Measurements from ENCODE around the gene CFAP251.

The CFAP251 gene

GRCh38 chr12:121949648-121950397 is 31.4 kb downstream of the CFAP251 start:
- no peak for DNase-seq

DNA sequence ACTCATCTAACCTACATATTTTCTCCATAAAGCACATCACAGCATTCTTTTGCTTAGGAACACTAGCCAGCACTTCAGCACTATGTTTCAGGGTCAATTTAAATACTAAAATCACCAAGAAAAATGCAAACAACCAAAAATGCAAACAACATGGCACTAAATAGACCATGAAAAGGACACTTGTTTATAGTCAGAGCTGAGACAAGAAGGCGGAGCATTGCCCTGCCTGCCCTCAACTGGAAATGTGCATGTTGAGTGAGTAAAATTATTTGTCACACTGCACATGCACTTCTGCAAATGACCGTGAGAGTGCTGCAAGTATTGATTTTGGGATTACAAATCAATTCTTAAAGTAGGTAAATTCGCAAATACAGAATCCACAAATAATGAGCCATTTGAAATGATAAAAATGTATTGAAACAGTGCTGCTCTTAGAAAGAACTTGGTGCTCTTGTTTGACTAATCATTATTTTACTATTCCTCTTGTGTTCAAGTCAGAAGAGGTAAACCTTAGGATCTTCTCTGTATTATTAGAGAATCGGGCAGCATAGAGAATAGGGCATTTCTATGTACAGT is 34.8 kb downstream of the CFAP251 start:
- DNase-seq = no peak

DNA sequence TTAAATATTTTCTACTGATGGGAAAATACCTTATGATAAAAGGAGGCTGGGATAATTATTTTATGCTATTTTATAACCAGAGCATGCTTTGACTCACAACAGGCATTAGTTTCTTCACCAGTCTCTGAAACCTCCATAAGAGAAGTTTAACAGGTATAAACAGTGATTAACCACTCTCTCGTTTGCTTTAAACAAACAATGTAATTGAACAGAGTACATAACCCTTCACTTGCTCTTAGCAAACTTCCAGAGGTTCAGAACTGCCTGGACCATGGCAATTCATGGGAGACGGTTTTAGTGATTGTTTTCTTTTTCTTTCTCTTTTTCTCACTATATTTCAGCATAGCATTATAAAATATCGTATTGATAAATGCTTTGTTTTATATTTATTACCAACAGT is 35.3 kb downstream of the CFAP251 start:
- no peak for DNase-seq

GRCh38 chr12:121955258-121956237 is 37.2 kb downstream of the CFAP251 start:
- DNase-seq = no peak

- DNase-seq = no peak
These were observed 39.6 kb downstream of the CFAP251 start for GRCh38 chr12:121957861-121958515.

DNA sequence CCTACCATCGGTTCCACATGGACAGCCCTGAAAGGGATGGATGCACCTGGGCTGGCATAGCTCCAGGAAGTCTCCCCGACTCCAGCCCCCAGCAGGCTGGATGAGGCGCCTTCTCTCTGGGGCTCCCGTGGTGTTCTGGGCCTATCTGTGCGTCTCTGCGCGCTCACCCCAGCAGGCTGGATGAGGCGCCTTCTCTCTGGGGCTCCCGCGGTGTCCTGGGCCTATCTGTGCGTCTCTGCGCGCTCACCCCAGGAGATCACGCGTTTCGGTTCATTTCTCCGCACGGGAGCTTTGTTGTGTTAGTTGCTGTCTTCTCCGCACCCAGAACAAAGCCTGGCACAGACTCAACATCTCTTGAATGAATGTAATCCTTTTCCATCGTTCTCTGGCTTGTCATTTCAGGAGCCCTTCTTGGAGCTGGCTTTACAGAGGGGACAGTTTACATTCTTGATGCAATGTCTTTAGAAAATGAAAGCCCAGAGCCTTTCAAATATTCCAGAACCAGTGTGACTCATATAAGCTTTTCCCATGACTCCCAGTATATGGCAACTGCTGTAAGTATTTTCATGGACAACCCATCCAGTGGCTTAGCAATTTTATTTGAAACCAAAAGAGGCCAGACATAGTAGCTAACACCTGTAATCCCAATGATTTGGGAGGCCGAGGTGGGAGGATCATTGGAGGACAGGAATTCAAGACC is 40.3 kb downstream of the CFAP251 start:
- no peak for DNase-seq

DNA sequence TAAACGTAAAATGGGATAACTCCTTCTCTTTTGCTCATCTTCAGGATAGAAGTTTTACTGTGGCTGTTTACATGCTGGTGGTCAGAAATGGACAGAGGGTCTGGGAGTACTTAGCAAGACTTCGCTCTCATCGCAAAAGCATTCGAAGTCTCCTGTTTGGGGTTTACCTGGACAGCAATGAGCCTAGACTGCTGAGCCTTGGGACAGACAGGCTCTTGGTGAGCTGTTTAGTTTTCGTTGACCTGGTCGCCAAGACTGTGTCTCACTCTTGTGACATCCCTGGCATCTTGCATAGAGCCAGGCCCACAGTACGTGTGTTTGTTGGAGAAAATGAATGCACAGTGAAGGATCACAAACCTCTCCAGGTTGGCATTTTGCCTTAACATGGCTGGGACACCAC is 42.1 kb downstream of the CFAP251 start:
- no peak for DNase-seq

DNA sequence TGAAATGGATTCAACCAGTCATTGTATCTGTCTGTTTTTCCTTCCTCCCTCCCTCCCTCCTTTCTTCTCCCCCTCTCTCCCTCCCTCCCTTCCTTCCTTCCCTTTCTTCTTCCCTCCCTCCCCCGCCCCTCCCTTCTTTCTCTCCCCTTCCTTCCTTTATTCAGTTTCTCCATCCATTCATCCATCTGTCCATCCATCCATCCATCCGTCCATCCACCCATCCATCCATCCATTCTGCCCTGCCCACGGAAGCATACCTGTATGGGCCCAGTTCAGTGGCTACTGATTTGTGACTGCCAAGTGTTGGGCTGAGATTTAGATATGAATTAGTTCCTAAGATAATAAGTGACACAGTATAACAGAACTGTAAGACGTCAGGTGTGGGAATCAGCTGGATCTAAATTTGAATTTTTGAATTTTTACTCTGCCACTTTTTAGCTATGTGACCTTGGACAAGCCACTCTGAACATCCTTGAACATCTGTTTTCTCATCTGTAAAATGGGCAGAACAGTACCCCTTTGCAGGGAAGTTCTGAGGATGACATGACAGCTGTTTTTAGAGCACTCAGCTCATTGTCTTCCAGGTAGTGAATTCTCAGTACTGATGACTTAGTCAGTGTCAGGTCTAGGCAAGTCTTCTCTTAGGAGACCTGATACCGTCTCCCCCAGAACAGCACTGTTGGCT is 42.9 kb downstream of the CFAP251 start:
- DNase-seq = no peak

- no peak for DNase-seq
These were observed 45.1 kb downstream of the CFAP251 start for GRCh38 chr12:121963341-121964018.

DNA sequence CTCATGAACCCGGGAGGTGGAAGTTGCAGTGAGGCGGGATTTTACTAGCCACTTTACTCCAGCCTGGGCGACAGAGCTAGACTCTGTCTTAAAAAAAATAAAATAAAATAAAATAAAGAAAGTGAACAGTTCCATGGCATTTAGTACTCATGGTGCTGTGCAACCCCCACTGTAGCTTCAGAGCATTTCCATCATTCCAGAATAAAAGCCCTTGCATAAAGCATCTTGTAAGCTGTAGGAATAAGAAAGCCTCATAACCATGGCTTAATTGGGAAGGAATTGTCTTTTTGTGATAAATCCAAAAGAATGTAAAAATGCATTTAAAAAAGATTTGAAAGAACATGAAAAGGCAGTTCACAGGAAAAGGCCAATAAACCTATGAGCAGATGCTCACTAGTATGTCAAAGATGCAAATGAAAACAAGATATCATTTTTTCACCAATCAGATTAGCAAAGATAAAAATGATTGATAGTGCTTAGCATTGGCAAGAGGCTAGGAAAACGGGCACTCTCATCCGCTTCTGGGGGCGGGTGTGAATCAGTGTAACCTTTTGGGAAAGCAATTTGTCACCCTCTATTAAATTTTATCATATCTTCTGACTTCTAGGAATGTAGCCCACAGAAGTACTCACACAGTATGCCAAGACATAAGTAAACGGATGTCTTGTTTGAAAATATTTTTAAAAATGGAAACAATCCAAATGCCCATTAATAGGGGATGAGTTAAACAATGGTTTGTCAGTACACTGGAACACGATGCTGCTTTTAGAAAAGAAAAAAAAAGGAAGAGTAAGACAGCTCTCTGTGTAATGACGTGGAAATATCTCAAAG is 46.6 kb downstream of the CFAP251 start:
- DNase-seq = no peak

- DNase-seq = no peak
These were observed 48.6 kb downstream of the CFAP251 start for GRCh38 chr12:121966959-121967358.

DNA sequence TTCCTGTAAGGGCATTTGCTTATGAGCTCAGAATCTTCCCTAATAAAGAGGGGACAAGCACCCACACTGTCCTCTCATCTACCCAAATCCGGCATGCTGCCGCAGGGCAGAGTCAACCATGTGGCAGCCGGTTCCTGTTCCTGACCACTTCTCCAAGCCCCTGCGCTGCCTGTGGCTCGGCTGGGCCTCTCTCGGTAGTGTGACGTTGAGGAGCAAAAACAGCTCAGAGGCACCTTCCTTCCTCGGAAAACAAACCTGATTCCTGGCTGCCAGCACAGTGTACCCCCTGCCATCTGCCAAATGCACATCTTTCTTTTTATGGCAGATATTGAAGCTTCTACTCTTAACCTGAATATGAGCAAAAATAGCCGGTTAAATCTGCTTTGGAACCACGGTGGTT is 50.5 kb downstream of the CFAP251 start:
- DNase-seq = no peak

DNA sequence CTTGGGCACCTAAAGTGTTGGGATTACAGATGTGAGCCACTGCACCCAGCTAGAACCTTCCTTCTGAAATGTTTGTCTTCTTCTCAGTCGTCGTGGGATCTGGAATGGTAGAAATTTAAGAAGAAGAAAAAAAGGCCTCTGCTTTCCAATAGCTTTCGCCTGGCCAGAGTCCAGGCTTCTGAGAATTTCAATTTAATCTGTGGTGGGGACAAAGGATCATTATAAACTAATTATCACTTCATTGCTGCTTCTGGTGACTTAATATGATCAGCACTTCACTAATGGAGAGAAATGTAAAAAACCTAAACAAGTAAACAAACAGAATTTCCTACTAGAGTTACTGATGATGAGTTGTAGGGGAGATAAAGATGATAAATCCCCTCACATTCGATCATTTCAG is 51.3 kb downstream of the CFAP251 start:
- DNase-seq = no peak

DNA sequence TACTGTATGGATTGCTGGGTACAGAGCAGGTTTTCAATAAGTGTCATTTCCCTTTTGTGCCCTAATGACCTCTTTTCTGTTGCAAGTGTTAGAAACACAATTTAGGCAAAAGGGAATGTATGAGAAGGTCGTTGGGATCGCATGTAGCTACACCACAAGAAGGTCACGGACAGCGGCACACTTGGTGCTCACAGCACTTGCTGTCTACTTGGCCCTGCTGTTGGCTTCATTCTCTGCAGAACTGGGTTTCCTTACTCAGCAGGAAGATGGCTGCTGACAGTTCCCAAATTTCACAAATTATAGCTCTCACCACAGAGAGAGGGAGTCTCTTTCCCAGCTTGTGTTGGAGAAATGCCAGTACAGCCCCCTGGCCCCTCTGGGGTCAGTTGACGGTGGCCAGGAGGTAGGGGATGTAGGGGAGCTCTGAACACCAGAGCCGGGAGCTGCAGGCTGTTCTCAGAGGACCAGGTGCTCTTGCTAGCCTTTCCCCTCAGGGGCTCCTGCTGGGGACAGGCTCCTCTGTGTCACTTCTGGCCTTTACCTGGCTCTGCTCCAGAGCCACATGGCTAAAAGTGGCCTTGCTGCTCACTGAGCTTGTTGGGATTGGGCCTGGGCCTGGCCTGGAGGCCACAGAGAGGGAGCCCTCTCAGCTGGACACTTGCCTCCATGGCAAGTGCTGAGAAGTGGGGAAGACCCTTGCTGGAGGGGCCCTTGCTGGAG is 52.3 kb downstream of the CFAP251 start:
- DNase-seq = no peak

- no peak for DNase-seq
These were observed 55.9 kb downstream of the CFAP251 start for GRCh38 chr12:121974026-121974985.

DNA sequence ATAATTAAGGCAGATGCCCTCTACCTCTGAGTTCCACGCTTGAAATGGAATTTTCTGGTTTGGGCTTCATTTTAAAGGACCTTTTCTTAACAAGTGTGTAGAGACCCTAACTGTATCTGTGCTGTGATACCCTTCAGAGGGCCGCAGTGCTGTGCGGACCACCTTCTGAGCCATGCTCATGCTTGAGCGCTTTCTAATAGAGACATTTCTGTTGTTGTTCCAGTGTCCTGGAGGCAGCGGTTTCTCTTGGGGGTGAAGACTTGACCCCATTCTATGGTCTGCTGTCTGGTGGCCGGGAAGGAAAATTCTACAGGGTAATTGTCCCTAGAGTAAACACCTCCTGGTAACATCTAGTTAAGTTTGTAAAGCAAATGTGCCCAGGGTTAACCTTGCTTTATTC is 56.6 kb downstream of the CFAP251 start:
- DNase-seq = no peak

GRCh38 chr12:121976950-121977349 is 58.6 kb downstream of the CFAP251 start:
- DNase-seq = no peak

DNA sequence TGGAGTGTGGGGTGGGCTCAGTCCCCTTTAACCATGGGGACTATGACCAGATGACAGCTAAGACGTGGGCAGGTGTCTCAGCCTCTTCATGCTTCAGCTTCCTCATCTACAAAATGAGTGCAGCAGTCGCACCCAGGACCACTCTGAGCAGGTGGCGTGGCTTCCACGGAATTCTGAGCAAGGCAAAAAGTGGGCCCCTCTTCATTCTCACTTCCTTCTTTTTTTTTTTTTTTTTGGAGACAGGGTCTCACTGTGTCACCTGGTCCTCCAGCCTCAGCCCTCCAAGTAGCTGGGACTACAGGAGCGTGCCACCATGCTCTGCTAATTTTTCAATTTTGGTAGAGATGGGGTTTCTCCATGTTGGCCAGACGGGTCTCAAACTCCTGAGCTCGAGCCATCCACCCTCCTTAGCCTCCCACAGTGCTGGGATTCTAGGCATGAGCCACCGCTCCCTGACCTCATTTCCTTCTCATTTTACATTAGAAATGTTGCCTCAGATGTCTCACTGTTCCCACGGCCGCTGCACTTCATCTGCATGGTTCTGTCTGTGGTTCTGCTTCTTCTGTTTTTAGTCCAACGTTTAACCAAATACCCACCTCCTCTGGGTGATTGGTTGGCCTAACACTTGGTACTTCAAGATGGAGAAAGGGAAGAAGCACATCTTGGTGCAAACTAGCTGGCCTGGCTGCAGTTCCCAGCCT is 61.9 kb downstream of the CFAP251 start:
- DNase-seq = no peak
